GM19035 (cell line): Measurements from ENCODE around the gene HES3.

Experiments used
- ATAC-seq: cut with Tn5 transposase; IDR thresholded peaks from one replicate; pipeline ENCODE4 v1.9.1; 2021; ENCODE audit not compliant: unreplicated experiment

HES3 gene

GRCh38 chr1:6245086-6245868 is 1.3 kb downstream of the HES3 start:
- peak; percentile 73 for ATAC-seq

- peak; percentile 8 for ATAC-seq
Measured at GRCh38 chr1:6245869-6246496, 2.0 kb downstream of the HES3 start.

- no peak for ATAC-seq
Measured at GRCh38 chr1:6246497-6247467, 2.8 kb downstream of the HES3 start.

- no peak for ATAC-seq
Measured at GRCh38 chr1:6247651-6248050, 3.7 kb downstream of the HES3 start.

GRCh38 chr1:6248161-6248776 is 4.3 kb downstream of the HES3 start:
- no peak for ATAC-seq

- no peak for ATAC-seq
Measured at GRCh38 chr1:6248932-6249738, 5.2 kb downstream of the HES3 start.

GRCh38 chr1:6249739-6250689 is 6.0 kb downstream of the HES3 start:
- no peak for ATAC-seq

- no peak for ATAC-seq
Measured at GRCh38 chr1:6251233-6251632, 7.3 kb downstream of the HES3 start.

- ATAC-seq: no peak
Measured at GRCh38 chr1:6251681-6252373, 7.8 kb downstream of the HES3 start.

- no peak for ATAC-seq
Measured at GRCh38 chr1:6252374-6252710, 8.4 kb downstream of the HES3 start.

- no peak for ATAC-seq
Measured at GRCh38 chr1:6253380-6253779, 9.4 kb downstream of the HES3 start.

GRCh38 chr1:6254691-6255090 is 10.7 kb downstream of the HES3 start:
- ATAC-seq: no peak

- no peak for ATAC-seq
Measured at GRCh38 chr1:6256645-6257044, 12.7 kb downstream of the HES3 start.

GRCh38 chr1:6257541-6258069 is 13.6 kb downstream of the HES3 start:
- no peak for ATAC-seq

- ATAC-seq: no peak
Measured at GRCh38 chr1:6258675-6259074, 14.7 kb downstream of the HES3 start.

- no peak for ATAC-seq
Measured at GRCh38 chr1:6259491-6260362, 15.7 kb downstream of the HES3 start.

GRCh38 chr1:6260433-6260934 is 16.5 kb downstream of the HES3 start:
- ATAC-seq: peak; percentile 3
